ENCODE measurements around the gene AADACL4.
A peak's percentile ranks its signal among the peaks of the same experiment; 100 is the strongest.

The AADACL4 gene

DNA sequence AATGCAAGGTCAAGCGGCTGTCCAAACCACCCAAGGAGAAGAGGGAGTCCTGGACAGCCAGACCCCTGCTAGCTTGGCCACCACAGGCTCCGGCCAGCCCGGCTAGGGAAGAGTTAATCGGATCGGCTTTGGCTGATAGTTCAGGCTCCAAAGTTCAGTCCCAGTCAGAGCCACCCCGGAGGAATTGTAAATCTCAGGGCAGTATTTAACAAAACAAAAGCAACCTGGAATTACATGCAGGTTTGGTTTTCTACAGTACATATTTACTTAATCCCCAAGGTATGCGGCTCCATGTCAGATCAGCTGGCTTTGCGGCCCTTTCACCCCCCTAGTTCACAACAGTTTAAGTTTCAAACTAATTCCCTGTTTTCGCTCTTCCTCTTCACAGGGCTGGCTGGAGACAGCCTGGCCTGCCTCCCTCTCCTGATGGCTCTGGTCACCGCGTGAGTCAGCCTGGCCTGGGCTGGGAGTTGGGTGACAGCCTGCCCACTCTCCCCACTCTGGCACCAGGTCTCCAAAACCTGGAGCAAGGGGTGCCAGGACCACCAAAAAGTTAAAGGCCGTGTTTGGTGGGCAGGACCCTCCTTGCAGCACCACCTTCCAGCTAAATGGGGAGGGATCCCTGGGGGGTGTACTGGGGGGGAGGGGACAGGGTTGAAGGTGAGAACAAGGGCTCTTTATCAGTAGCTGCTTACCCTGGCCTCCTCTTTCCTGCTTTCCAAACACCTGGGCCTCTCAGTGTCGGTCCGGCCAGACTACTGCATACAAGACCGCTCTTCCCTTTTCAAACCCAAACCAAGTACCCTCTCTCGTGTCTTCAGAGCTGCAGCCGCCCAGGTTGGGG lies 27.8 kb upstream of the AADACL4 start (continued):
- TF ChIP-seq ZNF600 (tag by site-specific recombination; IDR thresholded peaks at IDR 0.05) (peak; percentile 74), IKZF3 (tag by site-specific recombination; IDR thresholded peaks at IDR 0.05) (peak; percentile 47), GLI2 (tag by site-specific recombination; IDR thresholded peaks at IDR 0.05; ENCODE audit: borderline replicate concordance, low read depth) (no peak), ZNF777 (tag by site-specific recombination; IDR thresholded peaks at IDR 0.05; ENCODE audit: borderline replicate concordance) (no peak), KLF1 (tag by site-specific recombination; IDR thresholded peaks at IDR 0.05) (no peak), YY1 (tag by site-specific recombination; IDR thresholded peaks at IDR 0.05) (no peak), ZNF843 (tag by site-specific recombination; IDR thresholded peaks at IDR 0.05) (no peak), ZNF391 (tag by site-specific recombination; IDR thresholded peaks at IDR 0.05; ENCODE audit: borderline replicate concordance, low read depth) (no peak), ZNF561 (tag by site-specific recombination; IDR thresholded peaks at IDR 0.05; ENCODE audit: borderline replicate concordance) (no peak), ZFP69B (tag by site-specific recombination; IDR thresholded peaks at IDR 0.05) (no peak), ZNF473 (tag by site-specific recombination; IDR thresholded peaks at IDR 0.05) (no peak), ZNF10 (tag by site-specific recombination; IDR thresholded peaks at IDR 0.05) (peak; percentile 65; the same call in 1 of the 2 replicates), ZNF155 (tag by site-specific recombination; IDR thresholded peaks at IDR 0.05) (no peak), PRDM1 (tag by site-specific recombination; IDR thresholded peaks at IDR 0.05) (peak; percentile 70), ZNF670 (tag by site-specific recombination; IDR thresholded peaks at IDR 0.05; ENCODE audit: low read depth) (no peak), ZNF23 (tag by site-specific recombination; IDR thresholded peaks at IDR 0.05; ENCODE audit: borderline replicate concordance) (no peak), ZNF544 (tag by site-specific recombination; IDR thresholded peaks at IDR 0.05) (no peak), ZNF585B (tag by site-specific recombination; IDR thresholded peaks at IDR 0.05) (no peak), ZNF792 (tag by site-specific recombination; IDR thresholded peaks at IDR 0.05) (no peak), ZNF324 (tag by site-specific recombination; IDR thresholded peaks at IDR 0.05) (no peak), ZNF404 (tag by site-specific recombination; IDR thresholded peaks at IDR 0.05) (no peak), ZNF174 (tag by site-specific recombination; IDR thresholded peaks at IDR 0.05) (no peak), ZFP41 (tag by site-specific recombination; IDR thresholded peaks at IDR 0.05; ENCODE audit: borderline replicate concordance) (no peak), EGR2 (tag by site-specific recombination; IDR thresholded peaks at IDR 0.05; ENCODE audit: low read depth) (no peak)
- TF ChIP-seq, protein P1, sequence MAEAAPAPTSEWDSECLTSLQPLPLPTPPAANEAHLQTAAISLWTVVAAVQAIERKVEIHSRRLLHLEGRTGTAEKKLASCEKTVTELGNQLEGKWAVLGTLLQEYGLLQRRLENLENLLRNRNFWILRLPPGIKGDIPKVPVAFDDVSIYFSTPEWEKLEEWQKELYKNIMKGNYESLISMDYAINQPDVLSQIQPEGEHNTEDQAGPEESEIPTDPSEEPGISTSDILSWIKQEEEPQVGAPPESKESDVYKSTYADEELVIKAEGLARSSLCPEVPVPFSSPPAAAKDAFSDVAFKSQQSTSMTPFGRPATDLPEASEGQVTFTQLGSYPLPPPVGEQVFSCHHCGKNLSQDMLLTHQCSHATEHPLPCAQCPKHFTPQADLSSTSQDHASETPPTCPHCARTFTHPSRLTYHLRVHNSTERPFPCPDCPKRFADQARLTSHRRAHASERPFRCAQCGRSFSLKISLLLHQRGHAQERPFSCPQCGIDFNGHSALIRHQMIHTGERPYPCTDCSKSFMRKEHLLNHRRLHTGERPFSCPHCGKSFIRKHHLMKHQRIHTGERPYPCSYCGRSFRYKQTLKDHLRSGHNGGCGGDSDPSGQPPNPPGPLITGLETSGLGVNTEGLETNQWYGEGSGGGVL (tag by site-specific recombination; IDR thresholded peaks at IDR 0.05) = no peak
- TF ChIP-seq, protein P2, sequence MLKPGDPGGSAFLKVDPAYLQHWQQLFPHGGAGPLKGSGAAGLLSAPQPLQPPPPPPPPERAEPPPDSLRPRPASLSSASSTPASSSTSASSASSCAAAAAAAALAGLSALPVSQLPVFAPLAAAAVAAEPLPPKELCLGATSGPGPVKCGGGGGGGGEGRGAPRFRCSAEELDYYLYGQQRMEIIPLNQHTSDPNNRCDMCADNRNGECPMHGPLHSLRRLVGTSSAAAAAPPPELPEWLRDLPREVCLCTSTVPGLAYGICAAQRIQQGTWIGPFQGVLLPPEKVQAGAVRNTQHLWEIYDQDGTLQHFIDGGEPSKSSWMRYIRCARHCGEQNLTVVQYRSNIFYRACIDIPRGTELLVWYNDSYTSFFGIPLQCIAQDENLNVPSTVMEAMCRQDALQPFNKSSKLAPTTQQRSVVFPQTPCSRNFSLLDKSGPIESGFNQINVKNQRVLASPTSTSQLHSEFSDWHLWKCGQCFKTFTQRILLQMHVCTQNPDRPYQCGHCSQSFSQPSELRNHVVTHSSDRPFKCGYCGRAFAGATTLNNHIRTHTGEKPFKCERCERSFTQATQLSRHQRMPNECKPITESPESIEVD (tag by site-specific recombination; IDR thresholded peaks at IDR 0.05) = peak; percentile 82
- TF ChIP-seq, protein P3, sequence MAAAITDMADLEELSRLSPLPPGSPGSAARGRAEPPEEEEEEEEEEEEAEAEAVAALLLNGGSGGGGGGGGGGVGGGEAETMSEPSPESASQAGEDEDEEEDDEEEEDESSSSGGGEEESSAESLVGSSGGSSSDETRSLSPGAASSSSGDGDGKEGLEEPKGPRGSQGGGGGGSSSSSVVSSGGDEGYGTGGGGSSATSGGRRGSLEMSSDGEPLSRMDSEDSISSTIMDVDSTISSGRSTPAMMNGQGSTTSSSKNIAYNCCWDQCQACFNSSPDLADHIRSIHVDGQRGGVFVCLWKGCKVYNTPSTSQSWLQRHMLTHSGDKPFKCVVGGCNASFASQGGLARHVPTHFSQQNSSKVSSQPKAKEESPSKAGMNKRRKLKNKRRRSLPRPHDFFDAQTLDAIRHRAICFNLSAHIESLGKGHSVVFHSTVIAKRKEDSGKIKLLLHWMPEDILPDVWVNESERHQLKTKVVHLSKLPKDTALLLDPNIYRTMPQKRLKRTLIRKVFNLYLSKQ (tag by site-specific recombination; IDR thresholded peaks at IDR 0.05; ENCODE audit: borderline replicate concordance) = no peak
- TF ChIP-seq, protein P4, sequence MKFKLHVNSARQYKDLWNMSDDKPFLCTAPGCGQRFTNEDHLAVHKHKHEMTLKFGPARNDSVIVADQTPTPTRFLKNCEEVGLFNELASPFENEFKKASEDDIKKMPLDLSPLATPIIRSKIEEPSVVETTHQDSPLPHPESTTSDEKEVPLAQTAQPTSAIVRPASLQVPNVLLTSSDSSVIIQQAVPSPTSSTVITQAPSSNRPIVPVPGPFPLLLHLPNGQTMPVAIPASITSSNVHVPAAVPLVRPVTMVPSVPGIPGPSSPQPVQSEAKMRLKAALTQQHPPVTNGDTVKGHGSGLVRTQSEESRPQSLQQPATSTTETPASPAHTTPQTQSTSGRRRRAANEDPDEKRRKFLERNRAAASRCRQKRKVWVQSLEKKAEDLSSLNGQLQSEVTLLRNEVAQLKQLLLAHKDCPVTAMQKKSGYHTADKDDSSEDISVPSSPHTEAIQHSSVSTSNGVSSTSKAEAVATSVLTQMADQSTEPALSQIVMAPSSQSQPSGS (tag by site-specific recombination; IDR thresholded peaks at IDR 0.05; ENCODE audit: low read depth) = no peak
- TF ChIP-seq, protein P5, sequence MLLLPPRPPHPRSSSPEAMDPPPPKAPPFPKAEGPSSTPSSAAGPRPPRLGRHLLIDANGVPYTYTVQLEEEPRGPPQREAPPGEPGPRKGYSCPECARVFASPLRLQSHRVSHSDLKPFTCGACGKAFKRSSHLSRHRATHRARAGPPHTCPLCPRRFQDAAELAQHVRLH (tag by site-specific recombination; IDR thresholded peaks at IDR 0.05) = no peak
- TF ChIP-seq, protein P6, sequence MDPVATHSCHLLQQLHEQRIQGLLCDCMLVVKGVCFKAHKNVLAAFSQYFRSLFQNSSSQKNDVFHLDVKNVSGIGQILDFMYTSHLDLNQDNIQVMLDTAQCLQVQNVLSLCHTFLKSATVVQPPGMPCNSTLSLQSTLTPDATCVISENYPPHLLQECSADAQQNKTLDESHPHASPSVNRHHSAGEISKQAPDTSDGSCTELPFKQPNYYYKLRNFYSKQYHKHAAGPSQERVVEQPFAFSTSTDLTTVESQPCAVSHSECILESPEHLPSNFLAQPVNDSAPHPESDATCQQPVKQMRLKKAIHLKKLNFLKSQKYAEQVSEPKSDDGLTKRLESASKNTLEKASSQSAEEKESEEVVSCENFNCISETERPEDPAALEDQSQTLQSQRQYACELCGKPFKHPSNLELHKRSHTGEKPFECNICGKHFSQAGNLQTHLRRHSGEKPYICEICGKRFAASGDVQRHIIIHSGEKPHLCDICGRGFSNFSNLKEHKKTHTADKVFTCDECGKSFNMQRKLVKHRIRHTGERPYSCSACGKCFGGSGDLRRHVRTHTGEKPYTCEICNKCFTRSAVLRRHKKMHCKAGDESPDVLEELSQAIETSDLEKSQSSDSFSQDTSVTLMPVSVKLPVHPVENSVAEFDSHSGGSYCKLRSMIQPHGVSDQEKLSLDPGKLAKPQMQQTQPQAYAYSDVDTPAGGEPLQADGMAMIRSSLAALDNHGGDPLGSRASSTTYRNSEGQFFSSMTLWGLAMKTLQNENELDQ (tag by site-specific recombination; IDR thresholded peaks at IDR 0.05; ENCODE audit: low read depth) = no peak
